Liver (tissue), 9 donors: ENCODE measurements around the gene TUBB4B. TPM values are rescaled to one million over a fixed set of nuclear protein-coding genes. Genes with fewer than 3 reads are reported as not detected.

Experiments
- DNase-seq: peaks from one replicate; pipeline ENCODE4 v3.0.0-alpha.2; 2017; ENCODE audit warnings: low spot score
- H3K27ac ChIP-seq, 2 donors: one replicate each; pipeline ENCODE4 v1.7.0; 2013; ENCODE audit warnings: inconsistent platforms in 2 of 2, low read length in 2 of 2, control low read depth in 1 of 2, low read depth in 1 of 2, mild to moderate bottlenecking in 1 of 2
- H3K27me3 ChIP-seq, 4 donors: one replicate each; pipeline versions ENCODE4 v1.6.1 to v1.7.0; 2013; ENCODE audit warnings: low read length in 3 of 4, inconsistent platforms in 1 of 4, mild to moderate bottlenecking in 1 of 4, moderate library complexity in 1 of 4; ENCODE audit not compliant: control insufficient read depth in 4 of 4, insufficient read depth in 4 of 4
- H3K36me3 ChIP-seq, 4 donors: one replicate each; pipeline versions ENCODE4 v1.6.1 to v1.7.0; 2013; ENCODE audit warnings: low read length in 3 of 4, mild to moderate bottlenecking in 3 of 4, low read depth in 1 of 4, moderate library complexity in 1 of 4; ENCODE audit not compliant: control insufficient read depth in 4 of 4, insufficient read depth in 3 of 4
- H3K4me1 ChIP-seq, 4 donors: one replicate each; pipeline versions ENCODE4 v1.6.1 to v1.7.0; 2013; ENCODE audit warnings: low read length in 3 of 4, mild to moderate bottlenecking in 3 of 4, moderate library complexity in 1 of 4; ENCODE audit not compliant: control insufficient read depth in 4 of 4, insufficient read depth in 4 of 4
- H3K4me3 ChIP-seq, 3 donors: one replicate each; pipeline versions ENCODE4 v1.6.1 to v1.7.0; 2013; ENCODE audit warnings: low read length in 3 of 3, control low read depth in 1 of 3, low read depth in 1 of 3, mild to moderate bottlenecking in 1 of 3
- H3K9ac ChIP-seq, 2 donors: one replicate each; pipeline ENCODE4 v1.7.0; 2013; ENCODE audit warnings: low read length in 2 of 2, mild to moderate bottlenecking in 2 of 2, moderate library complexity in 2 of 2, control low read depth in 1 of 2, low read depth in 1 of 2
- H3K9me3 ChIP-seq, 4 donors: one replicate each; pipeline versions ENCODE4 v1.6.1 to v1.7.0; 2013; ENCODE audit warnings: low read length in 3 of 4; ENCODE audit not compliant: control insufficient read depth in 4 of 4
- EGR1 ChIP-seq, 2 donors: IDR thresholded peaks; 2 replicates each; pipeline ENCODE4 v1.6.1; 2016 to 2018; ENCODE audit warnings: antibody characterized with exemption in 2 of 2, low read depth in 2 of 2
- FOXA1 ChIP-seq: IDR thresholded peaks from 2 replicates; pipeline ENCODE4 v1.6.1; 2016; ENCODE audit warnings: antibody characterized with exemption
- FOXA2 ChIP-seq: IDR thresholded peaks from 2 replicates; pipeline ENCODE4 v1.6.1; 2016; ENCODE audit warnings: antibody characterized with exemption
- GABPA ChIP-seq, 2 donors: IDR thresholded peaks in 1 of 2; conservative IDR thresholded peaks in 1 of 2; 2 replicates each; pipeline ENCODE4 v1.6.1; 2016; ENCODE audit warnings: antibody characterized with exemption in 2 of 2, mild to moderate bottlenecking in 1 of 2, moderate library complexity in 1 of 2
- HNF4A ChIP-seq, 2 donors: conservative IDR thresholded peaks; 2 replicates each; pipeline ENCODE4 v1.6.1; 2016; ENCODE audit warnings: antibody characterized with exemption in 2 of 2, mild to moderate bottlenecking in 2 of 2
- HNF4G ChIP-seq: IDR thresholded peaks from 2 replicates; pipeline ENCODE4 v1.6.1; 2016; ENCODE audit warnings: antibody characterized with exemption
- JUND ChIP-seq, 2 donors: IDR thresholded peaks; 2 replicates each; pipeline ENCODE4 v1.6.1; 2016; ENCODE audit warnings: antibody characterized with exemption in 2 of 2
- NR2F2 ChIP-seq: IDR thresholded peaks from 2 replicates; pipeline ENCODE4 v1.6.1; 2016; ENCODE audit warnings: antibody characterized with exemption
- RAD21 ChIP-seq, 2 donors: IDR thresholded peaks; 2 replicates each; pipeline ENCODE4 v1.6.1; 2016; ENCODE audit warnings: antibody characterized with exemption in 2 of 2, mild to moderate bottlenecking in 2 of 2
- RXRA ChIP-seq, 2 donors: IDR thresholded peaks; 2 replicates each; pipeline ENCODE4 v1.6.1; 2017 to 2018; ENCODE audit warnings: antibody characterized with exemption in 2 of 2, mild to moderate bottlenecking in 1 of 2
- SP1 ChIP-seq: IDR thresholded peaks from 2 replicates; pipeline ENCODE4 v1.6.1; 2018; ENCODE audit warnings: antibody characterized with exemption, mild to moderate bottlenecking
- TAF1 ChIP-seq: conservative IDR thresholded peaks from 2 replicates; pipeline ENCODE4 v1.6.1; 2016; ENCODE audit warnings: antibody characterized with exemption, mild to moderate bottlenecking
- YY1 ChIP-seq: IDR thresholded peaks from 2 replicates; pipeline ENCODE4 v1.6.1; 2016; ENCODE audit warnings: antibody characterized with exemption, mild to moderate bottlenecking
- WGBS: extraction: QIAGEN DNeasy Blood & Tissue Kit; methylation state at CpG from one replicate; pipeline ENCODE4 v1.1.7; 2013; 5-methylcytosine and 5-hydroxymethylcytosine counted together
- polyA plus RNA-seq, 2 donors: library from polyadenylated mRNA; stranded (reverse) in 1 of 2; unstranded in 1 of 2; fragments of 200-250 nt in 1 of 2; fragments of >200 nt in 1 of 2; fragmentation: Nextera tagmentation in 1 of 2; extraction: Ambion mirVana in 1 of 2; gene quantifications; one replicate each; pipeline versions ENCODE4 v1.2.1 to v1.2.3, GENCODE V29; 2013 to 2015
- total RNA-seq, 2 donors: library from RNA; depleted of rRNA; stranded (reverse); fragments of >200 nt; gene quantifications; one replicate each; pipeline ENCODE4 v1.2.3, GENCODE V29; 2014
- TF ChIP-seq, protein P1 (sequence below): IDR thresholded peaks from 2 replicates; pipeline ENCODE4 v1.6.1; 2016; ENCODE audit warnings: antibody characterized with exemption
- TF ChIP-seq, protein P2 (sequence below): fragments of 150-350 bp; IDR thresholded peaks from 2 replicates; pipeline ENCODE4 v1.5.1; 2017; ENCODE audit warnings: improper control_type of control experiment, low read depth, low read length; ENCODE audit not compliant: missing input control
- TF ChIP-seq, protein P3 (sequence below): IDR thresholded peaks from 2 replicates; pipeline ENCODE4 v1.6.1; 2016; ENCODE audit warnings: antibody characterized with exemption, mild to moderate bottlenecking
- TF ChIP-seq, protein P4 (sequence below): IDR thresholded peaks from 2 replicates; pipeline ENCODE4 v1.6.1; 2016; ENCODE audit warnings: antibody characterized with exemption
- TF ChIP-seq, protein P5 (sequence below): IDR thresholded peaks from 2 replicates; pipeline ENCODE4 v1.6.1; 2016; ENCODE audit warnings: antibody characterized with exemption
- donor health status: healthy.
- donor health status: healthy.
- donor health status: healthy.
- donor health status: healthy.
- donor health status: healthy.

The TUBB4B gene
- total and polyA plus RNA-seq, 4 donors = 173 to 199 (median 185) TPM

DNA sequence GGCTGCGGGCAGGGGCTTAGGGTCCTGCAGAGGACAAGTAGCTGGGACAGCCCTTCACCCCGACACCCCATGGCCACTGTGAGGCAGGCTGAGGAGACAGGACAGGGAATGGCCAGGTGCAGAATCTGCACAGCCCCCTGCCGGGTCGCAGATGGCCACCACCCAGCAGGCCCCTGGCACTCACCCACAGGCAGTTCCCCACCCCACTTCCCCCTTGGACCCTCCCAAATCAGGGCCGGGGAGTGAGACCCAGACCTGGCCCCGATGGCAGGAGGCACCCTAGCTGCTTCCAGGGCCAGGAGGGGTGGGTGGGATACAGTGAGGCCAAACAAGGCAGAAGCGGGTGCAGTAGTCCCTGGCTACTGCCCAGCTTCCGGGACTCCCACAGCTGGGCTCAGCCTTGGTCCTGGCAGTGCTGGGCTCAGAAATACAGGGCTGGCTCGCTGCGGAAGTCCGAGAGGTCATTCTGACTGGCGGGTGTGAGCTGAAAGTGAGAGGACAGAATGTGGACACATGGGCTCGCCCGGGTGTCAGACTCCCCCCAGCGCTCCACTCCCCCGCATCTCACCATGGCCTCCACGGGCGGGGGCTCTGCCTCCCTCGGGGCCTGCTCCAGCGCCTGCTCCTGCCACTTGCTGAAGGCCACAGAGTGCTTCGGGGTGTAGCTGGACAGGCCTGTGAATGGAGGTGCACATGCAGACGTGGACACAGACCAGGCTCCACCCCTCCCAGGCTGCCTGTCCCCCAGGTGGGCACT, 49.2 kb upstream of the TUBB4B start:
- H3K4me1 ChIP-seq = peaks cover 35 to 71% (median 59%) of the 10 kb centered on the region in 4 donors

More for the DNA sequence above, 49.2 kb upstream of the TUBB4B start:
- Histone ChIP-seq H3K9ac (no peak overlapping the region), H3K4me3 (no peak overlapping the region), H3K9me3 (no peaks in the 10 kb centered on the region), H3K27me3 (no peaks in the 10 kb centered on the region), H3K36me3 (peaks cover 3 to 17% (median 5%) of the 10 kb centered on the region in 4 donors), H3K27ac (no peak overlapping the region)
- no peak for TF ChIP-seq FOXA1
- TF ChIP-seq YY1 = no peak
- no peak for TF ChIP-seq HNF4A (conservative IDR thresholded peaks at IDR 0.05)
- TF ChIP-seq RAD21 (IDR thresholded peaks at IDR 0.05) = no peak
- TF ChIP-seq, protein P1, sequence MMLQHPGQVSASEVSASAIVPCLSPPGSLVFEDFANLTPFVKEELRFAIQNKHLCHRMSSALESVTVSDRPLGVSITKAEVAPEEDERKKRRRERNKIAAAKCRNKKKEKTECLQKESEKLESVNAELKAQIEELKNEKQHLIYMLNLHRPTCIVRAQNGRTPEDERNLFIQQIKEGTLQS = no peak
- TF ChIP-seq TAF1 = no peak
- TF ChIP-seq, protein P2, sequence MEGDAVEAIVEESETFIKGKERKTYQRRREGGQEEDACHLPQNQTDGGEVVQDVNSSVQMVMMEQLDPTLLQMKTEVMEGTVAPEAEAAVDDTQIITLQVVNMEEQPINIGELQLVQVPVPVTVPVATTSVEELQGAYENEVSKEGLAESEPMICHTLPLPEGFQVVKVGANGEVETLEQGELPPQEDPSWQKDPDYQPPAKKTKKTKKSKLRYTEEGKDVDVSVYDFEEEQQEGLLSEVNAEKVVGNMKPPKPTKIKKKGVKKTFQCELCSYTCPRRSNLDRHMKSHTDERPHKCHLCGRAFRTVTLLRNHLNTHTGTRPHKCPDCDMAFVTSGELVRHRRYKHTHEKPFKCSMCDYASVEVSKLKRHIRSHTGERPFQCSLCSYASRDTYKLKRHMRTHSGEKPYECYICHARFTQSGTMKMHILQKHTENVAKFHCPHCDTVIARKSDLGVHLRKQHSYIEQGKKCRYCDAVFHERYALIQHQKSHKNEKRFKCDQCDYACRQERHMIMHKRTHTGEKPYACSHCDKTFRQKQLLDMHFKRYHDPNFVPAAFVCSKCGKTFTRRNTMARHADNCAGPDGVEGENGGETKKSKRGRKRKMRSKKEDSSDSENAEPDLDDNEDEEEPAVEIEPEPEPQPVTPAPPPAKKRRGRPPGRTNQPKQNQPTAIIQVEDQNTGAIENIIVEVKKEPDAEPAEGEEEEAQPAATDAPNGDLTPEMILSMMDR = no peak
- TF ChIP-seq, protein P3, sequence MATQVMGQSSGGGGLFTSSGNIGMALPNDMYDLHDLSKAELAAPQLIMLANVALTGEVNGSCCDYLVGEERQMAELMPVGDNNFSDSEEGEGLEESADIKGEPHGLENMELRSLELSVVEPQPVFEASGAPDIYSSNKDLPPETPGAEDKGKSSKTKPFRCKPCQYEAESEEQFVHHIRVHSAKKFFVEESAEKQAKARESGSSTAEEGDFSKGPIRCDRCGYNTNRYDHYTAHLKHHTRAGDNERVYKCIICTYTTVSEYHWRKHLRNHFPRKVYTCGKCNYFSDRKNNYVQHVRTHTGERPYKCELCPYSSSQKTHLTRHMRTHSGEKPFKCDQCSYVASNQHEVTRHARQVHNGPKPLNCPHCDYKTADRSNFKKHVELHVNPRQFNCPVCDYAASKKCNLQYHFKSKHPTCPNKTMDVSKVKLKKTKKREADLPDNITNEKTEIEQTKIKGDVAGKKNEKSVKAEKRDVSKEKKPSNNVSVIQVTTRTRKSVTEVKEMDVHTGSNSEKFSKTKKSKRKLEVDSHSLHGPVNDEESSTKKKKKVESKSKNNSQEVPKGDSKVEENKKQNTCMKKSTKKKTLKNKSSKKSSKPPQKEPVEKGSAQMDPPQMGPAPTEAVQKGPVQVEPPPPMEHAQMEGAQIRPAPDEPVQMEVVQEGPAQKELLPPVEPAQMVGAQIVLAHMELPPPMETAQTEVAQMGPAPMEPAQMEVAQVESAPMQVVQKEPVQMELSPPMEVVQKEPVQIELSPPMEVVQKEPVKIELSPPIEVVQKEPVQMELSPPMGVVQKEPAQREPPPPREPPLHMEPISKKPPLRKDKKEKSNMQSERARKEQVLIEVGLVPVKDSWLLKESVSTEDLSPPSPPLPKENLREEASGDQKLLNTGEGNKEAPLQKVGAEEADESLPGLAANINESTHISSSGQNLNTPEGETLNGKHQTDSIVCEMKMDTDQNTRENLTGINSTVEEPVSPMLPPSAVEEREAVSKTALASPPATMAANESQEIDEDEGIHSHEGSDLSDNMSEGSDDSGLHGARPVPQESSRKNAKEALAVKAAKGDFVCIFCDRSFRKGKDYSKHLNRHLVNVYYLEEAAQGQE = no peak
- TF ChIP-seq GABPA (IDR thresholded peaks at IDR 0.05 in 1 of 2, conservative IDR thresholded peaks at IDR 0.05 in 1 of 2) = no peak
- no peak for TF ChIP-seq FOXA2
- TF ChIP-seq EGR1 (IDR thresholded peaks at IDR 0.05; ENCODE audit: low read depth in 2 of 2) = no peak
- no peak for TF ChIP-seq RXRA (IDR thresholded peaks at IDR 0.05)
- TF ChIP-seq, protein P4, sequence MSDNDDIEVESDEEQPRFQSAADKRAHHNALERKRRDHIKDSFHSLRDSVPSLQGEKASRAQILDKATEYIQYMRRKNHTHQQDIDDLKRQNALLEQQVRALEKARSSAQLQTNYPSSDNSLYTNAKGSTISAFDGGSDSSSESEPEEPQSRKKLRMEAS = no peak
- TF ChIP-seq HNF4G = no peak
- TF ChIP-seq, protein P5, sequence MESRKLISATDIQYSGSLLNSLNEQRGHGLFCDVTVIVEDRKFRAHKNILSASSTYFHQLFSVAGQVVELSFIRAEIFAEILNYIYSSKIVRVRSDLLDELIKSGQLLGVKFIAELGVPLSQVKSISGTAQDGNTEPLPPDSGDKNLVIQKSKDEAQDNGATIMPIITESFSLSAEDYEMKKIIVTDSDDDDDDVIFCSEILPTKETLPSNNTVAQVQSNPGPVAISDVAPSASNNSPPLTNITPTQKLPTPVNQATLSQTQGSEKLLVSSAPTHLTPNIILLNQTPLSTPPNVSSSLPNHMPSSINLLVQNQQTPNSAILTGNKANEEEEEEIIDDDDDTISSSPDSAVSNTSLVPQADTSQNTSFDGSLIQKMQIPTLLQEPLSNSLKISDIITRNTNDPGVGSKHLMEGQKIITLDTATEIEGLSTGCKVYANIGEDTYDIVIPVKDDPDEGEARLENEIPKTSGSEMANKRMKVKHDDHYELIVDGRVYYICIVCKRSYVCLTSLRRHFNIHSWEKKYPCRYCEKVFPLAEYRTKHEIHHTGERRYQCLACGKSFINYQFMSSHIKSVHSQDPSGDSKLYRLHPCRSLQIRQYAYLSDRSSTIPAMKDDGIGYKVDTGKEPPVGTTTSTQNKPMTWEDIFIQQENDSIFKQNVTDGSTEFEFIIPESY = no peak
- no peak for TF ChIP-seq SP1
- no peak for TF ChIP-seq NR2F2
- no peak for TF ChIP-seq JUND (IDR thresholded peaks at IDR 0.05)
- WGBS = 91% methylated on average over 22 of the region's 22 CpGs
- DNase-seq = no peak
